T-helper 1 cell treated with Interleukin-12 subunit alpha and Interleukin-12 subunit beta and Interleukin-4 antibody, amounts not matched to agents 30 μg/mL and 1 μg/mL, for 36 hours (primary cell): ENCODE results near the gene MINK1.
"Not testable (repeated sequence)": the region's sequence is repeated elsewhere in the genome, so short reads cannot be mapped to it uniquely, and the experiment has no call there.

ENCODE experiments used
- H3K27ac Mint-ChIP-seq: one replicate; pipeline ENCODE4 v1.8.0; 2021; ENCODE audit warnings: mild to moderate bottlenecking, mixed read lengths
- H3K27me3 Mint-ChIP-seq: one replicate; pipeline ENCODE4 v1.8.0; 2021; ENCODE audit warnings: low read depth, mixed read lengths
- H3K36me3 Mint-ChIP-seq: one replicate; pipeline ENCODE4 v1.8.0; 2021; ENCODE audit warnings: low read depth, mixed read lengths
- H3K4me1 Mint-ChIP-seq: one replicate; pipeline ENCODE4 v1.8.0; 2021; ENCODE audit warnings: low read depth, mixed read lengths
- H3K4me3 Mint-ChIP-seq: one replicate; pipeline ENCODE4 v1.8.0; 2021; ENCODE audit warnings: mild to moderate bottlenecking, moderate library complexity, mixed read lengths
- H3K9me3 Mint-ChIP-seq: one replicate; pipeline ENCODE4 v1.8.0; 2021; ENCODE audit warnings: mixed read lengths

The MINK1 gene

GRCh38 chr17:4863321-4863720 lies 30.2 kb downstream of the MINK1 start:
- no peak overlapping the region for H3K27ac Mint-ChIP-seq
- no peaks in the 10 kb centered on the region for H3K27me3 Mint-ChIP-seq
- H3K9me3 Mint-ChIP-seq = no peaks in the 10 kb centered on the region
- no peak overlapping the region for H3K4me3 Mint-ChIP-seq
- H3K4me1 Mint-ChIP-seq = peaks cover 6% of the 10 kb centered on the region
- no peaks in the 10 kb centered on the region for H3K36me3 Mint-ChIP-seq

DNA sequence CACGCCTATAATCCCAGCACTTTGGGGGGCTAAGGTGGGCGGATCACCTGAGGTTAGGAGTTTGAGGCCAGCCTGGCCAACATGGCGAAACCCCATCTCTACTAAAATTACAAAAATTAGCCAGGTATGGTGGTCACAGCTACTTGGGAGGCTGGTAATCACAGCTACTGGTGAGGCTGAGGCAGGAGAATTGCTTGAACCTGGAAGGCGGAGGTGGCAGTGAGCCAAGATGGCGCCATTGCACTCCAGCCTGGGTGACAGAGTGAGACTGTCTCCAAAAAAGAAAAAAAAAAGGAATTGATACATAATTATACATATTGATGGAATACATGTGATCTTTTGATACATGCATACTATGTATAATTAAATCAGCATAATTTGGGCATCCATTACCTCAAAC lies 34.4 kb downstream of the MINK1 start:
- H3K27me3 Mint-ChIP-seq, H3K36me3 Mint-ChIP-seq, H3K9me3 Mint-ChIP-seq, H3K27ac Mint-ChIP-seq, H3K4me1 Mint-ChIP-seq, H3K4me3 Mint-ChIP-seq: not testable (repeated sequence)

DNA sequence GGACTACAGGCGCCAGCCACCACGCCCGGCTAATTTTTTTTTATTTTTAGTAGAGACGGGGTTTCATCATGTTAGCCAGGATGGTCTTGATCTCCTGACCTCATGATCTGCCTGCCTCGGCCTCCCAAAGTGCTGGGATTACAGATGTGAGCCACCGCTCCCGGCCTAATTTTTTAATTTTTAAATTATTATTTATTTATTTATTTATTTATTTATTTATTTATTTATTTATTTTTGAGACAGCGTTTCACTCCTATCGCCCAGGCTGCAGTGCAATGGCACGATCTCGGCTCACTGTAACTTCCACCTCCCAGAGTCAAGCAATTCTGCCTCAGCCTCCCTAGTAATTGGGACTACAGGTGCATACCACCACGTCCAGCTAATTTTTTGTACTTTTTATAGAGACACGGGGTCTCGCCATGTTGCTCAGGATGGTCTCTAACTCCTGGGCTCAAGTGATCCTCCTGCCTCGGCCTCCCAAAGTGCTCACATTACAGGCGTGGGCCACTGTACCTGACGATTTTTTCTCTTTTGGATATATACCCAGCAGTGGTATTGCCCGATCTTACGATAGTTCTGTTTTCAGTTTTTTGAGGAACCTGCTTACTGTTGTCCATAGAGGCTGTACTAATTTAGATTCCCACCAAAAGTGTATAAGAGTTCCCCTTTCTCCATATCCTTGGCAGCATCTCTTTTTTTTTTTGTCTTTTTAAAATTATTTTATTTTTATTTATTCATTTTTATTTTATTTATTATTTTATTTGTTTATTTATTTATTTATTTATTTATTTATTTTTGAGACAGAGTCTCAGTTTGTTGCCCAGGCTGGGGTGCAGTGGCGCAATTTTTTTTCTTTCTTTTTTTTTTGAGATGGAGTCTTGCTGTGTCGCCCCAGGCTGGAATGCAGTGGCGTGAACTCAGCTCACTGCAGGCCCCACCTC lies 36.2 kb downstream of the MINK1 start:
- H3K9me3 Mint-ChIP-seq, H3K4me3 Mint-ChIP-seq, H3K27ac Mint-ChIP-seq, H3K4me1 Mint-ChIP-seq, H3K27me3 Mint-ChIP-seq: not testable (repeated sequence)
- peaks cover 11% of the 10 kb centered on the region for H3K36me3 Mint-ChIP-seq

- Mint-ChIP-seq H3K27ac (no peak overlapping the region), H3K4me1 (peaks cover 11% of the 10 kb centered on the region)
Measured at GRCh38 chr17:4870855-4871254, 37.7 kb downstream of the MINK1 start.

GRCh38 chr17:4872786-4873185 lies 39.6 kb downstream of the MINK1 start:
- H3K4me3 Mint-ChIP-seq = no peak overlapping the region
- H3K36me3 Mint-ChIP-seq = peaks cover 11% of the 10 kb centered on the region
- H3K4me1 Mint-ChIP-seq = peaks cover 11% of the 10 kb centered on the region
- no peaks in the 10 kb centered on the region for H3K9me3 Mint-ChIP-seq
- no peak overlapping the region for H3K27ac Mint-ChIP-seq
- no peaks in the 10 kb centered on the region for H3K27me3 Mint-ChIP-seq

More at GRCh38 chr17:4870855-4871254, 37.7 kb downstream of the MINK1 start:
- H3K27me3 Mint-ChIP-seq = no peaks in the 10 kb centered on the region
- H3K9me3 Mint-ChIP-seq = no peaks in the 10 kb centered on the region
- H3K36me3 Mint-ChIP-seq = peaks cover 11% of the 10 kb centered on the region
- no peak overlapping the region for H3K4me3 Mint-ChIP-seq

GRCh38 chr17:4877089-4877488 lies 43.9 kb downstream of the MINK1 start:
- Mint-ChIP-seq H3K4me1 (peaks cover 12% of the 10 kb centered on the region), H3K27ac (no peak overlapping the region), H3K27me3 (no peaks in the 10 kb centered on the region), H3K4me3 (no peak overlapping the region), H3K36me3 (peaks cover 13% of the 10 kb centered on the region), H3K9me3 (no peaks in the 10 kb centered on the region)

DNA sequence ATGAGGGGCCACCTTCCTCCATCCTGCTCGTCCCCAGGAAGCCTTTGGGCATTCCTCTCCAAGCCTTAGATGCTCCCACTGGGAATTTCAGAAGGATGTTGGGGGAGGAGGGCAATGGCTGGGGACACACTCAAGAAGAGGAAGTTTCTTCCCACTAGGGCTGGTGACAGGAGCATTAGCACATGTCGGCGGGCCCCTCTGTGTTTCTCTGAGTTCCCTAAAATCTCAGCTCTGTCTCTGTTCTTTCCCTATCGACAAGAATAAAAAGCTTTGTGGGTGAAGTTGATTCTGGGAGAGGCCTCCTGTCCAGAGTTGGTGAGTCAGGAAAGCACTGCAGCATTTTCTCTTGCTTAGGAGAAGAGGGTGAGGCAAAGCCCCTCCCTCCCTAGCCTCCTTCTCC lies 46.5 kb downstream of the MINK1 start:
- Mint-ChIP-seq H3K27me3 (no peaks in the 10 kb centered on the region), H3K4me1 (peaks cover 3% of the 10 kb centered on the region), H3K4me3 (no peak overlapping the region), H3K9me3 (no peaks in the 10 kb centered on the region), H3K27ac (no peak overlapping the region), H3K36me3 (peaks cover 9% of the 10 kb centered on the region)

GRCh38 chr17:4880857-4881256 lies 47.7 kb downstream of the MINK1 start:
- Mint-ChIP-seq H3K9me3 (no peaks in the 10 kb centered on the region), H3K27me3 (no peaks in the 10 kb centered on the region), H3K4me3 (no peak overlapping the region), H3K36me3 (peaks cover 21% of the 10 kb centered on the region), H3K27ac (no peak overlapping the region), H3K4me1 (peaks cover 3% of the 10 kb centered on the region)

GRCh38 chr17:4881761-4882555 lies 48.8 kb downstream of the MINK1 start:
- Mint-ChIP-seq H3K27ac (no peak overlapping the region), H3K36me3 (peaks cover 25% of the 10 kb centered on the region), H3K27me3 (no peaks in the 10 kb centered on the region), H3K9me3 (no peaks in the 10 kb centered on the region), H3K4me1 (peaks cover 3% of the 10 kb centered on the region), H3K4me3 (no peak overlapping the region)

DNA sequence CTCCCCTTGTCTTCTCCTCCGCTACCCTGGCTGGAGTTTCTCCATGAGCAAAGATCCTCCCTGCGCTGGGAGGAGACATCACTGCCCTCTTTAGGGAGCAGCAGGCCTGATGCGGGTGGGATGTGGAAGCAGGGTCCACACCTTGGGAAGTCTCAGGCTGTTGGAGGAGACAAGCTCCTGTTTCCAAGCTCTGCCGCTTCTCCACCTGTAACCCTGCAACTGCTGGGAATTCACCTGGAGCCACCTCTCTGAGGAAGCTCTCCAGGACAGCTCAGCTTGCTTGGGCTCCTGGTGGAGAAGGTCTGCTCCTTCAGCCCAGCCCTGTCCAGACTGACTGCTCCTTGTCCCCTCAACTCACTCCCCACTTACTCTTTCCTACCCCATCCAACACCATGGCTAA lies 51.3 kb downstream of the MINK1 start:
- Mint-ChIP-seq H3K27me3 (no peaks in the 10 kb centered on the region), H3K36me3 (peaks cover 26% of the 10 kb centered on the region), H3K4me1 (peaks cover 3% of the 10 kb centered on the region), H3K9me3 (no peaks in the 10 kb centered on the region), H3K27ac (no peak overlapping the region), H3K4me3 (no peak overlapping the region)

- Mint-ChIP-seq H3K4me3 (no peak overlapping the region), H3K9me3 (no peaks in the 10 kb centered on the region), H3K27me3 (no peaks in the 10 kb centered on the region), H3K27ac (no peak overlapping the region), H3K4me1 (peaks cover 1% of the 10 kb centered on the region), H3K36me3 (peaks cover 32% of the 10 kb centered on the region)
Measured at GRCh38 chr17:4886830-4887229, 53.7 kb downstream of the MINK1 start.

DNA sequence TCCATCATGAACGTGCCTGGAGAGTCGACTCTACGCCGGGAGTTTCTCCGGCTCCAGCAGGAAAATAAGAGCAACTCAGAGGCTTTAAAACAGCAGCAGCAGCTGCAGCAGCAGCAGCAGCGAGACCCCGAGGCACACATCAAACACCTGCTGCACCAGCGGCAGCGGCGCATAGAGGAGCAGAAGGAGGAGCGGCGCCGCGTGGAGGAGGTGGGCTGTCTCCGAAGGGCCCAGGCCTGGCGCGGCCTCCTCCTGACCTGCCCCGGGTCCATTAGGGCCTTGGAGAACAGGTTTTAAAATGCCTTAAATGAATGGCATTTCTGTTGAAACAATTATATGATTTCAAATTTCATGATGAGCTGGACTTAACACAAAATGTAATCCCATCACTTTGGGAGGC lies 54.4 kb downstream of the MINK1 start:
- Mint-ChIP-seq H3K4me3 (no peak overlapping the region), H3K9me3 (no peaks in the 10 kb centered on the region), H3K36me3 (peaks cover 32% of the 10 kb centered on the region), H3K27me3 (no peaks in the 10 kb centered on the region), H3K27ac (no peak overlapping the region), H3K4me1 (no peaks in the 10 kb centered on the region)

DNA sequence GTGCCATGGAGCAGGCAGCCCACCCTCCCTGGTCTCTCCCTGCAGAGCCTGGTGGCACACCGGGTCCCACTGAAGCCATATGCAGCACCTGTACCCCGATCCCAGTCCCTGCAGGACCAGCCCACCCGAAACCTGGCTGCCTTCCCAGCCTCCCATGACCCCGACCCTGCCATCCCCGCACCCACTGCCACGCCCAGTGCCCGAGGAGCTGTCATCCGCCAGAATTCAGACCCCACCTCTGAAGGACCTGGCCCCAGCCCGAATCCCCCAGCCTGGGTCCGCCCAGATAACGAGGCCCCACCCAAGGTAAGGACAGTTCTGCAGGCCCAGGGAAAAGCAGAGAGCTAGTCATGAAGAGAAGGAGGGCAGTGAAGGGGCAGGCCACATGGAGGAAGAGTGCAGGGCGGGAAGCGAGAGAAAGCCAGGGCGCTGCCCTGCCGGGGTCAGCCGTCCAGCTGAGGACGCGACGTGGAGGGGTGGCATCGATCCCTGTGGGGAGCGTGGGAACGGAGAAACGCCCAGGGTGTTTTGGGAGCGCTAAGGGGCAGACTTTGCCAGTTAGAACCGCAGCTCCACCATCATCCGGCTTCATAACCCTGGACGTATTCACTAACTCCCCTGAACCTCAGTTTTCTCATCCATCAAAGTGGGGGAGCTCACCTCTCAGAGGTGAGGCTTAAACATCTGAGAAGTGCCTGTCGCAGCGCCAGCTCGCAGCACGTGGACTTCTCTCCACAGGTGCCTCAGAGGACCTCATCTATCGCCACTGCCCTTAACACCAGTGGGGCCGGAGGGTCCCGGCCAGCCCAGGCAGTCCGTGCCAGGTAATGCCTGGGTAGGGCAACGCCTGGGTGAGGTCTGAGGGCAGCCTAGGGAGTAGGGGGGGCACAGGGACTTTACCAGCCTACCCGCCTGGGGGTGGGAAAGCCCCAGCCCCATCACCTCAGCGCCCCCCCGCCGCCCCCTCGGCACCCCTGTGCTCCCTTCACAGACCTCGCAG lies 58.6 kb downstream of the MINK1 start:
- H3K36me3 Mint-ChIP-seq = peaks cover 24% of the 10 kb centered on the region

More for the DNA sequence above, 58.6 kb downstream of the MINK1 start:
- Mint-ChIP-seq H3K4me1 (no peaks in the 10 kb centered on the region), H3K4me3 (no peak overlapping the region), H3K9me3 (no peaks in the 10 kb centered on the region), H3K27ac (no peak overlapping the region), H3K27me3 (no peaks in the 10 kb centered on the region)
